ENCODE results near the gene CDH11.

Gene CDH11

DNA sequence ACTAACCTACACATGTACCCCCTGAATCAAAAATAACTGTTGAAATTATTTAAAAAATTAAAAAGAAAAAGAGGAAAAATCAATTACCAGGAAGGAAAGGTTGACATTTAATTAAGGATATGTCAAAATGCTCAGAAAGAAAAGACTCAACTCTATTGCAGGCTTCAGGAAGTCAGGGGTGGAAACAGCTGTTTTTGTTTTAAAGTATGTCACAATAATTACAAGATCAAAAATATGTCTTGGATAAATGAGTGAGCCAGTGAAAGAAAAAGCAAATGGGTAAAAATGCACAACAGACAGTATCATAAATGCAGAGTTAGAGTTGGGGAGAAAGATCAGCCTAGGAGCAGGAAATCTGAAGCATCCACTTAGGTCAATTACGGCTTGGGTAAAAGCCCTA is 146.0 kb downstream of the CDH11 start:
- Histone ChIP-seq H3K36me3 (ENCODE audit: control insufficient read depth, low read length) (no peaks in the 10 kb centered on the region), H3K9me2 (replicated peaks; ENCODE audit: control insufficient read depth, low read length) (no peaks in the 10 kb centered on the region), H4K20me1 (ENCODE audit: control insufficient read depth, insufficient read depth, low read depth, low read length) (no peaks in the 10 kb centered on the region), H3K4me3 (ENCODE audit: low read length) (no peak overlapping the region), H3K79me2 (ENCODE audit: control insufficient read depth, low read length) (no peaks in the 10 kb centered on the region), H3K27me3 (ENCODE audit: control insufficient read depth, low read length) (no peaks in the 10 kb centered on the region), H3F3A (ENCODE audit: control insufficient read depth, insufficient read depth) (no peaks in the 10 kb centered on the region), H3K4me1 (ENCODE audit: control insufficient read depth, low read length) (no peaks in the 10 kb centered on the region), H3K9me3 (ENCODE audit: control insufficient read depth, insufficient read depth, low read length) (no peaks in the 10 kb centered on the region), H3K4me2 (ENCODE audit: low read length) (no peak overlapping the region), H3K27ac (ENCODE audit: low read depth, low read length) (no peak overlapping the region)
- TF ChIP-seq EZH2phosphoT487 (IDR thresholded peaks at IDR 0.05; ENCODE audit: borderline replicate concordance, low read length) (no peak), CTCF (IDR thresholded peaks at IDR 0.05; ENCODE audit: low read depth, low read length, poor library complexity, severe bottlenecking) (no peak)

GRCh38 chr16:64974381-64974780 is 147.5 kb downstream of the CDH11 start:
- Histone ChIP-seq H3F3A (ENCODE audit: control insufficient read depth, insufficient read depth) (no peaks in the 10 kb centered on the region), H3K4me3 (ENCODE audit: low read length) (no peak overlapping the region), H3K4me2 (ENCODE audit: low read length) (no peak overlapping the region), H3K4me1 (ENCODE audit: control insufficient read depth, low read length) (no peaks in the 10 kb centered on the region), H3K27me3 (ENCODE audit: control insufficient read depth, low read length) (no peaks in the 10 kb centered on the region), H3K27ac (ENCODE audit: low read depth, low read length) (no peak overlapping the region), H3K9me2 (replicated peaks; ENCODE audit: control insufficient read depth, low read length) (no peaks in the 10 kb centered on the region), H3K79me2 (ENCODE audit: control insufficient read depth, low read length) (no peaks in the 10 kb centered on the region), H3K9me3 (ENCODE audit: control insufficient read depth, insufficient read depth, low read length) (no peaks in the 10 kb centered on the region), H3K36me3 (ENCODE audit: control insufficient read depth, low read length) (no peaks in the 10 kb centered on the region), H4K20me1 (ENCODE audit: control insufficient read depth, insufficient read depth, low read depth, low read length) (no peaks in the 10 kb centered on the region)
- TF ChIP-seq EZH2phosphoT487 (IDR thresholded peaks at IDR 0.05; ENCODE audit: borderline replicate concordance, low read length) (no peak), CTCF (IDR thresholded peaks at IDR 0.05; ENCODE audit: low read depth, low read length, poor library complexity, severe bottlenecking) (no peak)

DNA sequence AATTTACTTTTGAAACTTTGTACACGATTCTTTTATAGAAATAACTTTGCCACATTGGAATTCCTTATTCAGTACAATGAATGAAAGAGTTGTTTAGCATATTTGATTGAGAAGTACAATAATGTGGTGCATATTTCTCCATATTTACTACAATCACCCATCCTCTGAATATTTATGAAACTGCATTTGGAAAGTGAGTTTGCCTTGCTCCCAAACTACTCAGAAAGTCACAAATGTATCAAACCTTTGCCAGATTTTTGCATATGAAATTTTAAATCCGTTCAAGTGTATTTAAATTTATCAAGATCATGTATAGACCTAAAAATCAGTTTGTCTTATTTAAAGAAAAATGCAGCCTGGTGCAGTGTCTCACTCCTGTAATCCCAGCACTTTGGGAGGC is 148.7 kb downstream of the CDH11 start:
- Histone ChIP-seq H3F3A (ENCODE audit: control insufficient read depth, insufficient read depth) (no peaks in the 10 kb centered on the region), H3K9me2 (replicated peaks; ENCODE audit: control insufficient read depth, low read length) (no peaks in the 10 kb centered on the region), H3K36me3 (ENCODE audit: control insufficient read depth, low read length) (no peaks in the 10 kb centered on the region), H4K20me1 (ENCODE audit: control insufficient read depth, insufficient read depth, low read depth, low read length) (no peaks in the 10 kb centered on the region), H3K4me3 (ENCODE audit: low read length) (no peak overlapping the region), H3K79me2 (ENCODE audit: control insufficient read depth, low read length) (no peaks in the 10 kb centered on the region), H3K27me3 (ENCODE audit: control insufficient read depth, low read length) (no peaks in the 10 kb centered on the region), H3K4me1 (ENCODE audit: control insufficient read depth, low read length) (no peaks in the 10 kb centered on the region), H3K9me3 (ENCODE audit: control insufficient read depth, insufficient read depth, low read length) (no peaks in the 10 kb centered on the region), H3K27ac (ENCODE audit: low read depth, low read length) (no peak overlapping the region), H3K4me2 (ENCODE audit: low read length) (no peak overlapping the region)
- TF ChIP-seq CTCF (IDR thresholded peaks at IDR 0.05; ENCODE audit: low read depth, low read length, poor library complexity, severe bottlenecking) (no peak), EZH2phosphoT487 (IDR thresholded peaks at IDR 0.05; ENCODE audit: borderline replicate concordance, low read length) (no peak)

DNA sequence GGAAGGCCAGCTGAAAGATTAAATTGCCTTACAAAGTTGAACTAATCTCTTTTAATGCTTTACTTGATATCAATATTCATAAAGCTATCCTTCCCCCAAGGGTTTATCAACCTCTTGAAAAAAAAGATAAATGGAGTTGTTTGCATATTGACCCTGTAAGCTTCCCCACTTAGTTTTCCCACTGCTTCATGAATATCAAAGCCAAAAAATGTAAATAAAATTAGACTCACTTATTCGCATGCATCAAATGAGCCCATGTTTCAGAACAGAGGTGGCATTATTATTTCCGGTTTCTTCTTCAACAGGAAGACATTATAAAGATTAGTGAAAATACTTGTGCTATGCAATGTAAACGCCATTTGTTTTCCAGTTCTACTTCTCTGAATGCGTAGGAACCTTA is 150.7 kb downstream of the CDH11 start:
- Histone ChIP-seq H3K9me3 (ENCODE audit: control insufficient read depth, insufficient read depth, low read length) (no peaks in the 10 kb centered on the region), H3F3A (ENCODE audit: control insufficient read depth, insufficient read depth) (no peaks in the 10 kb centered on the region), H3K4me3 (ENCODE audit: low read length) (no peak overlapping the region), H3K79me2 (ENCODE audit: control insufficient read depth, low read length) (no peaks in the 10 kb centered on the region), H3K4me2 (ENCODE audit: low read length) (no peak overlapping the region), H3K4me1 (ENCODE audit: control insufficient read depth, low read length) (no peaks in the 10 kb centered on the region), H3K27ac (ENCODE audit: low read depth, low read length) (no peak overlapping the region), H4K20me1 (ENCODE audit: control insufficient read depth, insufficient read depth, low read depth, low read length) (no peaks in the 10 kb centered on the region), H3K9me2 (replicated peaks; ENCODE audit: control insufficient read depth, low read length) (no peaks in the 10 kb centered on the region), H3K36me3 (ENCODE audit: control insufficient read depth, low read length) (no peaks in the 10 kb centered on the region), H3K27me3 (ENCODE audit: control insufficient read depth, low read length) (no peaks in the 10 kb centered on the region)
- no peak for TF ChIP-seq EZH2phosphoT487 (IDR thresholded peaks at IDR 0.05; ENCODE audit: borderline replicate concordance, low read length)
- TF ChIP-seq CTCF (IDR thresholded peaks at IDR 0.05; ENCODE audit: low read depth, low read length, poor library complexity, severe bottlenecking), result no peak

All from DOHH2 (cell line).